Stimulated activated naive CD8-positive, alpha-beta T cell treated with anti-CD3 and anti-CD28 coated beads, Interleukin-15, amount 100 ng/mL, for 72 hours (primary cell): ENCODE results near the gene SEPHS2.
"Not testable (repeated sequence)": the region's sequence is repeated elsewhere in the genome, so short reads cannot be mapped to it uniquely, and the experiment has no call there.

Experiments
- ATAC-seq: fragments of 150-1000 bp; cut with Tn5 transposase; 2 replicates; pipeline ENCODE4 v1.10.0; 2021; ENCODE audit warnings: mild to moderate bottlenecking, moderate library complexity
- DNase-seq, 2 donors: peaks; one replicate each; pipeline ENCODE4 v3.0.0; 2021 to 2022
- H3K27ac Mint-ChIP-seq, 2 donors: one replicate each; pipeline ENCODE4 v1.8.0; 2022; ENCODE audit warnings: mild to moderate bottlenecking in 2 of 2, mixed read lengths in 2 of 2, moderate library complexity in 2 of 2
- H3K27me3 Mint-ChIP-seq: one replicate; pipeline ENCODE4 v1.8.0; 2022; ENCODE audit warnings: mixed read lengths
- H3K4me1 Mint-ChIP-seq: one replicate; pipeline ENCODE4 v1.8.0; 2022; ENCODE audit warnings: mild to moderate bottlenecking, mixed read lengths
- H3K4me3 Mint-ChIP-seq, 2 donors: one replicate each; pipeline ENCODE4 v1.8.0; 2022; ENCODE audit warnings: mild to moderate bottlenecking in 2 of 2, mixed read lengths in 2 of 2, moderate library complexity in 1 of 2
- H3K9me3 Mint-ChIP-seq, 2 donors: one replicate each; pipeline ENCODE4 v1.8.0; 2022; ENCODE audit warnings: mixed read lengths in 2 of 2

The SEPHS2 gene

GRCh38 chr16:30474684-30475083 lies 29.0 kb upstream of the SEPHS2 start:
- peaks cover 69% of the 10 kb centered on the region for H3K4me1 Mint-ChIP-seq
- no peaks in the 10 kb centered on the region for H3K27me3 Mint-ChIP-seq
- H3K27ac Mint-ChIP-seq, result peak overlapping the region in 1 of 2 donors; percentile 87
- no peak for ATAC-seq
- peak overlapping the region; percentile 98 to 100 for H3K4me3 Mint-ChIP-seq
- no peak for DNase-seq
- no peaks in the 10 kb centered on the region for H3K9me3 Mint-ChIP-seq

- Mint-ChIP-seq H3K27ac (peak overlapping the region in 1 of 2 donors; percentile 87), H3K4me1 (peaks cover 72% of the 10 kb centered on the region), H3K27me3 (no peaks in the 10 kb centered on the region), H3K4me3 (peak overlapping the region; percentile 98 to 100), H3K9me3 (no peaks in the 10 kb centered on the region)
- no peak for DNase-seq
- no peak for ATAC-seq
Measured at GRCh38 chr16:30474074-30474452, 28.4 kb upstream of the SEPHS2 start.

GRCh38 chr16:30473231-30474073 lies 27.8 kb upstream of the SEPHS2 start:
- Mint-ChIP-seq H3K9me3 (no peaks in the 10 kb centered on the region), H3K4me1 (peaks cover 67% of the 10 kb centered on the region), H3K27ac (peak overlapping the region; percentile 96 to 99), H3K4me3 (peak overlapping the region; percentile 98 to 100), H3K27me3 (no peaks in the 10 kb centered on the region)
- ATAC-seq (peak; percentile 70), DNase-seq (peak; percentile 70 to 83)

- H3K4me3 Mint-ChIP-seq, result peak within 1 kb of the TSS; percentile 98 to 100
- H3K9me3 Mint-ChIP-seq, result no peaks in the 10 kb centered on the region
- H3K27ac Mint-ChIP-seq, result peak within 1 kb of the TSS; percentile 96 to 99
- peaks cover 63% of the 10 kb centered on the region for H3K4me1 Mint-ChIP-seq
- no peaks in the 10 kb centered on the region for H3K27me3 Mint-ChIP-seq
- peak; percentile 78 to 91 for DNase-seq
- peak; percentile 75 for ATAC-seq
Measured at GRCh38 chr16:30472328-30472942, 26.8 kb upstream of the SEPHS2 start, which contains the start of gene ITGAL. TSS of gene ITGAL (plus strand) at chr16:30472742. CDS start at chr16:30472838, 96 bp downstream.

- ATAC-seq, result no peak
- no peaks in the 10 kb centered on the region for H3K9me3 Mint-ChIP-seq
- no peaks in the 10 kb centered on the region for H3K27me3 Mint-ChIP-seq
- peak in 1 of 2 donors; percentile 24 for DNase-seq
- H3K4me1 Mint-ChIP-seq, result peaks cover 66% of the 10 kb centered on the region
- peak overlapping the region in 1 of 2 donors; percentile 71 for H3K4me3 Mint-ChIP-seq
- H3K27ac Mint-ChIP-seq, result peak overlapping the region; percentile 99 to 100
Measured at GRCh38 chr16:30470632-30470995, 24.9 kb upstream of the SEPHS2 start.

GRCh38 chr16:30470170-30470512 lies 24.5 kb upstream of the SEPHS2 start:
- DNase-seq, result peak in 1 of 2 donors; percentile 27
- Mint-ChIP-seq H3K4me3 (peak overlapping the region; percentile 49 to 54), H3K27ac (peak overlapping the region; percentile 99 to 100), H3K4me1 (peaks cover 66% of the 10 kb centered on the region), H3K9me3 (no peaks in the 10 kb centered on the region), H3K27me3 (no peaks in the 10 kb centered on the region)
- peak; percentile 21 for ATAC-seq

- no peak overlapping the region for H3K4me3 Mint-ChIP-seq
- ATAC-seq (no peak), DNase-seq (no peak)
- no peaks in the 10 kb centered on the region for H3K9me3 Mint-ChIP-seq
- H3K27me3 Mint-ChIP-seq, result no peaks in the 10 kb centered on the region
- H3K27ac Mint-ChIP-seq, result peak overlapping the region in 1 of 2 donors; percentile 48
- peaks cover 76% of the 10 kb centered on the region for H3K4me1 Mint-ChIP-seq
Measured at GRCh38 chr16:30464078-30464477, 18.4 kb upstream of the SEPHS2 start.

- not testable (repeated sequence) for H3K9me3 Mint-ChIP-seq, H3K27ac Mint-ChIP-seq, H3K4me3 Mint-ChIP-seq
Measured at GRCh38 chr16:30461426-30461825, 15.8 kb upstream of the SEPHS2 start.

GRCh38 chr16:30459456-30459855 lies 13.8 kb upstream of the SEPHS2 start:
- no peak for ATAC-seq
- H3K4me3 Mint-ChIP-seq, result peak overlapping the region; percentile 69 to 76
- H3K9me3 Mint-ChIP-seq, result no peaks in the 10 kb centered on the region
- H3K4me1 Mint-ChIP-seq, result peaks cover 86% of the 10 kb centered on the region
- H3K27me3 Mint-ChIP-seq, result no peaks in the 10 kb centered on the region
- DNase-seq, result no peak
- H3K27ac Mint-ChIP-seq, result peak overlapping the region; percentile 97

More at GRCh38 chr16:30461426-30461825, 15.8 kb upstream of the SEPHS2 start:
- H3K27me3 Mint-ChIP-seq, ATAC-seq, DNase-seq: not testable (repeated sequence)
- H3K4me1 Mint-ChIP-seq, result peaks cover 86% of the 10 kb centered on the region

- H3K4me1 Mint-ChIP-seq, result peaks cover 89% of the 10 kb centered on the region
- peak overlapping the region; percentile 97 for H3K27ac Mint-ChIP-seq
- peak; percentile 98 for ATAC-seq
- H3K27me3 Mint-ChIP-seq, result no peaks in the 10 kb centered on the region
- no peaks in the 10 kb centered on the region for H3K9me3 Mint-ChIP-seq
- H3K4me3 Mint-ChIP-seq, result peak overlapping the region; percentile 69 to 76
- DNase-seq, result peak; percentile 90 to 95
Measured at GRCh38 chr16:30458561-30459394, 13.1 kb upstream of the SEPHS2 start.

GRCh38 chr16:30457743-30458560 lies 12.3 kb upstream of the SEPHS2 start:
- Mint-ChIP-seq H3K4me1 (peaks cover 89% of the 10 kb centered on the region), H3K9me3 (no peaks in the 10 kb centered on the region), H3K27ac (peak overlapping the region; percentile 97), H3K27me3 (no peaks in the 10 kb centered on the region), H3K4me3 (peak overlapping the region; percentile 69 to 76)
- ATAC-seq, result no peak
- DNase-seq, result no peak

- Mint-ChIP-seq H3K4me1 (peaks cover 89% of the 10 kb centered on the region), H3K4me3 (peak overlapping the region; percentile 3 to 71), H3K27ac (peak overlapping the region in 1 of 2 donors; percentile 74), H3K9me3 (no peaks in the 10 kb centered on the region), H3K27me3 (no peaks in the 10 kb centered on the region)
- ATAC-seq, result no peak
- DNase-seq, result no peak
Measured at GRCh38 chr16:30457256-30457655, 11.6 kb upstream of the SEPHS2 start.

GRCh38 chr16:30456302-30456701 lies 10.6 kb upstream of the SEPHS2 start:
- H3K27me3 Mint-ChIP-seq, result no peaks in the 10 kb centered on the region
- no peak for DNase-seq
- peak overlapping the region; percentile 18 to 71 for H3K4me3 Mint-ChIP-seq
- no peaks in the 10 kb centered on the region for H3K9me3 Mint-ChIP-seq
- H3K4me1 Mint-ChIP-seq, result peaks cover 80% of the 10 kb centered on the region
- no peak for ATAC-seq
- peak overlapping the region; percentile 32 to 74 for H3K27ac Mint-ChIP-seq

GRCh38 chr16:30452709-30453580 lies 7.3 kb upstream of the SEPHS2 start:
- H3K4me3 Mint-ChIP-seq, H3K27me3 Mint-ChIP-seq, DNase-seq, H3K9me3 Mint-ChIP-seq, ATAC-seq: not testable (repeated sequence)
- Mint-ChIP-seq H3K27ac (peak overlapping the region; percentile 45 to 80), H3K4me1 (peaks cover 72% of the 10 kb centered on the region)
